ENCODE results near the gene TMEM116. TPM values are rescaled to one million over a fixed set of nuclear protein-coding genes. Genes with fewer than 3 reads are reported as not detected.
"Not testable (repeated sequence)": the region's sequence is repeated elsewhere in the genome, so short reads cannot be mapped to it uniquely, and the experiment has no call there.

Gene TMEM116
- polyA plus RNA-seq, 3 donors from 2014 or later, result 11.2 to 15.1 (median 11.8) TPM

DNA sequence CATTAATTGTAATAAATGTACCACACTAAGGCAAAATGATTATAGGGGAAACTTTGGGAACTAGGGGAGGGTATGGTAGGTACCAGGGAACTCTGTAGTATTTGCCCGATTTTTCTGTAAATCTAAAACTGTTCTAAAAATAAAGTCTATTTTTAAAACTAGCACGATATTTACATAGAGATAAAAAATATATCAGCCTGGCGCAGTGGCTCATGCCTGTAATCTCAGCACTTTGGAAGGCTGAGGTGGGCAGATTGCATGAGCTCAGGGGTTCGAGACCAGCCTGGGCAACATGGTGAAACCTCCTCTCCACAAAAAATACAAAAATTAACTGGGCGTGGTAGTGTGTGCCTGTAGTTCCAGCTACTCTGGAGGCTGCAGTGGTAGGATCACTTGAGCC is 32.4 kb downstream of the TMEM116 start:
- H3K9me3 Mint-ChIP-seq, result no peaks in the 10 kb centered on the region
- peaks cover 3 to 13% (median 13%) of the 10 kb centered on the region in 3 donors for H3K36me3 Mint-ChIP-seq
- peaks cover 3 to 8% of the 10 kb centered on the region in 2 donors for H3K4me1 Mint-ChIP-seq
- H3K4me3 Mint-ChIP-seq, result no peak overlapping the region
- H3K27me3 Mint-ChIP-seq (ENCODE audit: low read depth in 3 of 3), result peaks cover 0 to 2% (median 0%) of the 10 kb centered on the region in 3 donors
- no peak overlapping the region for H3K27ac Mint-ChIP-seq
- no peak for DNase-seq

DNA sequence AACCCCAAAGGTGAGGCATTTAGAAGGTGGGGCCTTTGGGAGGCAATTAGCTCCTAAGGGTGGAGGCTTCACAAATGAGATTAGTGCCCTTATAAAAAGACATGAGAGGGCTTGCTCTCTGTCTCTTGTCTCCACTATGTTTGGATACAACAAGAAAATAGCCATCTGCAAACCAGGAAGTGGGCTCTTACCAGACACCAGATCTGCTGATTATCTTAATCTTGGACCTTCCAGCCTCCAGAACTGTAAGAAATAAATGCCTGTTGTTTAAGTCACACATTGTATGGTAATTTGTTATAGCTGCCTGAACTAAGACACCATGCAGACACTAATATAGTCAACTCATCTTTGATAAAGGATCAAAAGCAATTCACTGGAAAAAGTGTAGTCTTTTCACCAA is 34.4 kb downstream of the TMEM116 start:
- H3K4me3 Mint-ChIP-seq, result no peak overlapping the region
- peaks cover 0 to 2% (median 0%) of the 10 kb centered on the region in 3 donors for H3K27me3 Mint-ChIP-seq (ENCODE audit: low read depth in 3 of 3)
- peaks cover 3 to 13% (median 13%) of the 10 kb centered on the region in 3 donors for H3K36me3 Mint-ChIP-seq
- peaks cover 10 to 17% of the 10 kb centered on the region in 2 donors for H3K4me1 Mint-ChIP-seq
- DNase-seq, result no peak
- no peaks in the 10 kb centered on the region for H3K9me3 Mint-ChIP-seq
- H3K27ac Mint-ChIP-seq, result no peak overlapping the region

DNA sequence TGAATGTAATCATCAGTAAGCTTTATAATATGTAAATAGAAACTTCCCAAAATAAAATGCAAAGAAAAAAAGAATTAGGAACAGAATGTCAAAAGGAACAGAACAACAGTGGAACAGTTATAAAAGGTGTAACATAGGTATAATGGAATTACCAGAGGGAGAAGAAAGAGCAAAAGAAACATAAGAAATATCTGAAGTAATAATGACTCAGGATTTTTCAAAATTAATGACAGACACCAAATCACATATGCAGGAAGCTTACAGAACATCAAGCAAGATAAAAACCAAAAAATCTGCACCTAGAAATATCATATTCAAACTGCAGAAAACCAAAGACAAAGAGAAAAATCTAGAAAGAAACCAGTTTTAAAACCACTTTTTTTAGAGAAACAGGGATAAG is 36.1 kb downstream of the TMEM116 start:
- Mint-ChIP-seq H3K4me3 (no peak overlapping the region), H3K27me3 (ENCODE audit: low read depth in 3 of 3) (peaks cover 2 to 4% (median 3%) of the 10 kb centered on the region in 3 donors), H3K27ac (no peak overlapping the region), H3K9me3 (no peaks in the 10 kb centered on the region), H3K4me1 (peaks cover 19 to 29% of the 10 kb centered on the region in 2 donors), H3K36me3 (peaks cover 2 to 13% (median 11%) of the 10 kb centered on the region in 3 donors)
- DNase-seq, result no peak

DNA sequence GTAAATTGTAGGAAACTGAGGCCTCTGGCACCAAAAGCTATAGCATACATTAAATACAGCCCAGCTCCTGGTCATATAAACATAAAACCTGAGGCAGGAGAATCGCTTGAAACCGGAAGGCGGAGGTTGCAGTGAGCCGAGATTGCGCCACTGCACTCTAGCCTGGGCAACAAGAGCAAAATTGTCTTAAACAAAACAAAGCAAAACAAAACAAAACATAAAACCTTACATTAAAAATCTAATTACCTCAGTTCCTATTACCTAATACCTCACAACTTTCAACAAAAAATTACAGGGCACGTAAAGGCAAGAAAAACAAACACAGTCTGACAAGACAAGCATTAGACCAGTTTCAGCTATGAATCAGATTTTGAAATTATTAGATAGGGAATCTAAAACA is 36.7 kb downstream of the TMEM116 start:
- Mint-ChIP-seq H3K9me3 (no peaks in the 10 kb centered on the region), H3K4me3 (no peak overlapping the region), H3K36me3 (peaks cover 0 to 13% (median 6%) of the 10 kb centered on the region in 3 donors), H3K27me3 (ENCODE audit: low read depth in 3 of 3) (peaks cover 3 to 5% (median 4%) of the 10 kb centered on the region in 3 donors), H3K4me1 (peaks cover 22 to 34% of the 10 kb centered on the region in 2 donors), H3K27ac (no peak overlapping the region)
- DNase-seq, result no peak

DNA sequence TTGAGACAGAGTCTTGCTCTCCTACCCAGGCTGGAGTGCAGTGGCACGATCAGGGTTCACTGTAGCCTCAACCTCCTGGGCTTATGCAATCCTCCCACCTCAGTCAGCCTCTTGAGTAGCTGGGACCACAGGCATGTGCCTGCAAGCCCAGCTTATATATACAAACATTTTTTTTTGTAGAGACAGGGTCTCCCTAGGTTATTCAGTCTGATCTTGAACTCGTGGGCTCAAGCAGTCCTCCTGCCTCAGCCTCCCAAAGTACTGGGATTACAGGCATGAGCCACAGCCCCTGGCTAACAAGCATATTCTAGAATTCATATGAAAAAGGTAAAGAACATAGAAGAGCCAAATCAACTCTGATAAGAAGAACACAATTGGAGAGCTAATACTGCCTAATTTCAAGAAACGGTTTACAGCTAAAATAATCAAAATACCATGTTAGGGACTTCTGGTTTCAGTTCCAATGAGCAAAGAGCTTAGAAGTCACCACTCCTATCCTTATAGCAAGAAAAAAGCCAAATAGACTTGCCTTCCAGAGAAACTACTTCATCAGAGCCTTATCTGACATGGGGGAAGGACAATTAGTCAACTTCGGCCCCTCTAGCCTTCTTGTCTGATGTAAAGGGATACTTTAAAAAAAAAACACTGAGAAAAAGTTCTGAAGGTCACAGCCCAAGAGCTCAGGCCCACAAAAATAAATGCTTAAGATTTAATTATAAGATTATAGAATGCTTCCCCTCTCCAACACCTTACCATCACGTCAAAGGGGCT is 37.6 kb downstream of the TMEM116 start:
- no peak for DNase-seq
- Mint-ChIP-seq H3K27ac (no peak overlapping the region), H3K36me3 (peaks cover 0 to 13% (median 5%) of the 10 kb centered on the region in 3 donors), H3K4me3 (no peak overlapping the region), H3K4me1 (peaks cover 22 to 40% of the 10 kb centered on the region in 2 donors), H3K9me3 (peaks cover 0 to 6% (median 2%) of the 10 kb centered on the region in 6 donors), H3K27me3 (ENCODE audit: low read depth in 3 of 3) (peaks cover 3 to 5% (median 4%) of the 10 kb centered on the region in 3 donors)

GRCh38 chr12:111971800-111972199 is 41.2 kb downstream of the TMEM116 start:
- Mint-ChIP-seq H3K27ac (peak overlapping the region in 5 of 6 donors; percentile 43 to 83 (median 79)), H3K4me1 (peaks cover 20 to 33% of the 10 kb centered on the region in 2 donors), H3K36me3 (no peaks in the 10 kb centered on the region), H3K4me3 (peak overlapping the region; percentile 5 to 74 (median 51)), H3K9me3 (peaks cover 0 to 10% (median 2%) of the 10 kb centered on the region in 6 donors), H3K27me3 (ENCODE audit: low read depth in 3 of 3) (peaks cover 3 to 5% (median 4%) of the 10 kb centered on the region in 3 donors)
- peak; percentile 58 to 68 (median 68) for DNase-seq

GRCh38 chr12:111964935-111965334 is 48.0 kb downstream of the TMEM116 start:
- peaks cover 11 to 37% (median 21%) of the 10 kb centered on the region in 3 donors for H3K36me3 Mint-ChIP-seq
- no peak for DNase-seq
- H3K9me3 Mint-ChIP-seq, result peaks cover 0 to 6% (median 2%) of the 10 kb centered on the region in 6 donors
- no peak overlapping the region for H3K4me3 Mint-ChIP-seq
- peak overlapping the region in 1 of 6 donors; percentile 36 for H3K27ac Mint-ChIP-seq
- H3K27me3 Mint-ChIP-seq (ENCODE audit: low read depth in 3 of 3), result peaks cover 0 to 2% (median 0%) of the 10 kb centered on the region in 3 donors
- peaks cover 4 to 8% of the 10 kb centered on the region in 2 donors for H3K4me1 Mint-ChIP-seq

GRCh38 chr12:111959518-111959917 is 53.4 kb downstream of the TMEM116 start:
- H3K27ac Mint-ChIP-seq; H3K4me1 Mint-ChIP-seq; DNase-seq; H3K27me3 Mint-ChIP-seq (ENCODE audit: low read depth in 3 of 3); H3K4me3 Mint-ChIP-seq; H3K9me3 Mint-ChIP-seq: not testable (repeated sequence)
- H3K36me3 Mint-ChIP-seq, result peaks cover 15 to 48% (median 27%) of the 10 kb centered on the region in 3 donors

DNA sequence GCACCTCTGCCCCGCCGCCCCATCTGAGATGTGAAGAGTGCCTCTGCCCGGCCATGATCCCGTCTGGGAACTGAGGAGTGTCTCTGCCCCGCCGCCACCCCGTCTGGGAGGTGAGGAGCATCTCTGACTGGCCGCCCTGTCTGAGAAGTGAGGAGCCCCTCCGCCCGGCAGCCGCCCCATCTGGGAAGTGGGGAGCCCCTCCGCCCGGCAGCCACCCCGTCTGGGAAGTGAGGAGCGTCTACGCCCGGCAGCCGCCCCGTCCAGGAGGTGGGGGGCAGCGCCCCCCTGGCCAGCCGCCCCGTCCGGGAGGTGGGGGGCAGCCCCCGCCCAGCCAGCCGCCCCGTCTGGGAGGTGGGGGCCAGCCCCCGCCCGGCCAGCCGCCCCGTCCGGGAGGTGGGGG is 55.7 kb downstream of the TMEM116 start:
- peaks cover 9 to 39% (median 18%) of the 10 kb centered on the region in 3 donors for H3K36me3 Mint-ChIP-seq
- not testable (repeated sequence) for H3K4me3 Mint-ChIP-seq; DNase-seq; H3K27ac Mint-ChIP-seq; H3K4me1 Mint-ChIP-seq; H3K9me3 Mint-ChIP-seq; H3K27me3 Mint-ChIP-seq (ENCODE audit: low read depth in 3 of 3)

DNA sequence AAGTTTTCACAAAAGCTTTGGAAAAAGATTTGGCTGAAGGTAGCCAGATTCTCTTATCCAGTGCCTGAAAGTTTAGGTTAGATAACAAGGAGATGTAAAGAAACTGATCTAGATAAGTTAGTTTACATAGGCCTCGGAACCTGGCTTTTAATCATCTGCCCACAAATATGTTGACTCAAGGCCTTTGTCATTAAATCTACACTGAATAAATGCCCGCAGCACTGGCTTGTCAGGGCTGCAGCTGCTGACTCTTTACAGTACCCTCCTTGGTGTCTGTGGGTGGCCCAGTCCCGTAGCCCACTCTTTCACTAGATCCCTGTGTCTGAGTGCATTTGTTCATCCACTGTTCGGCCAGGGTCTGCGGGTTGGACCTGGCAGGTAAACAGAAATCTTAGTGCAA is 58.0 kb downstream of the TMEM116 start:
- H3K36me3 Mint-ChIP-seq, result peaks cover 8 to 20% (median 10%) of the 10 kb centered on the region in 3 donors
- peaks cover 0 to 7% (median 2%) of the 10 kb centered on the region in 6 donors for H3K9me3 Mint-ChIP-seq

DNA sequence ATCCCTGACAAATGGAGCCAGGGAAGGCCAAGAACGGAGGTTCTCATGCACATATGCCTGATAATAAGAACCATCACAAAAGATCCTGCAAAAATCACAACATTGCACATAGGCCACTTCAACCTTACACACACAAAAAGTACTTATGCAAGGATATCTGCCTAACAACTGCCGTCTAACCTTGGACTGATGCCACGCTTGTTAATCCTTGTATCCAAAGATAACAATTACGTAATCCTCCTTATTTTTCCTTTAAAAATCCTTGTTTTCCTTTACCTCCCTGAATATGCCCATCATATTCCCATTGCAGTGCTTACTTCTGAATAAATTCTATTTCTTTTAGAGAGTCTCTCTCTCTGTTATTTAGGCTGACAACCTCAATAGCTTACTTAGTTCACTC is 59.5 kb downstream of the TMEM116 start:
- H3K27me3 Mint-ChIP-seq (ENCODE audit: low read depth in 3 of 3), result peaks cover 0 to 4% (median 2%) of the 10 kb centered on the region in 3 donors
- peaks cover 13 to 18% of the 10 kb centered on the region in 2 donors for H3K4me1 Mint-ChIP-seq
- H3K27ac Mint-ChIP-seq, result no peak overlapping the region
- no peak overlapping the region for H3K4me3 Mint-ChIP-seq
- H3K36me3 Mint-ChIP-seq, result peaks cover 0 to 6% (median 1%) of the 10 kb centered on the region in 3 donors
- H3K9me3 Mint-ChIP-seq, result peaks cover 0 to 2% (median 0%) of the 10 kb centered on the region in 6 donors
- DNase-seq, result no peak

More for the DNA sequence above, 58.0 kb downstream of the TMEM116 start:
- peaks cover 0 to 4% (median 2%) of the 10 kb centered on the region in 3 donors for H3K27me3 Mint-ChIP-seq (ENCODE audit: low read depth in 3 of 3)
- H3K4me1 Mint-ChIP-seq, result peaks cover 13 to 17% of the 10 kb centered on the region in 2 donors
- H3K4me3 Mint-ChIP-seq, result no peak overlapping the region
- H3K27ac Mint-ChIP-seq, result no peak overlapping the region
- no peak for DNase-seq

- H3K27me3 Mint-ChIP-seq (ENCODE audit: low read depth in 3 of 3); DNase-seq; H3K4me3 Mint-ChIP-seq; H3K36me3 Mint-ChIP-seq; H3K9me3 Mint-ChIP-seq; H3K27ac Mint-ChIP-seq: not testable (repeated sequence)
- peaks cover 13 to 18% of the 10 kb centered on the region in 2 donors for H3K4me1 Mint-ChIP-seq
Measured at GRCh38 chr12:111952084-111952787, 60.7 kb downstream of the TMEM116 start.

DNA sequence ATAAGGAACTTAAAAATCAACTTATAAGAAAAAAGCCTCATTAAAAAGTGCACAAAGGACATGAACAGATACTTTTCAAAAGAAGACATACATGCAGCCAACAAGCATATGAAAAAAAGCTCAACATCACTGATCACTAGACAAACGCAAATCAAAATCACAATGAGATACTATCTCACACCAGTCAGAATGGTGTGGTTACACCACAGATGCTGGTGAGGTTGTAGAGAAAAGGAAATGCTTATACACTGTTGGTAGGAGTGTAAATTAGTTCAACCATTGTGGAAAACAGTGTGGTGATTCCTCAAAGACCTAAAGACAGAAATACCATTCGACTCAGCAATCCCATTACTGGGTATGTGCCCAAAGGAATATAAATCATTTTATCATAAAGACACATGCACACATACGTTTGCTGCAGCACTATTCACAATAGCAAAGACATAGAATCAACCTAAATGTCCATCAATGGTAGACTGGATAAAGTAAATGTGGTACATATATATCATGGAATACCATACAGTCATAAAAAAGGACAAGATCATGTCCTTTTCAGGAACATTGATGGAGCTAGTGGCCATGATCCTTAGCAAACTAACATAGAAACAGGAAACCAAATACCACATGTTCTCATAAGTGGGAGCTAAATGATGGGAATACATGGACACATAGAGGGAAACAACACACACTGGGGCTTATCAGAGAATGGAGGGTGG is 61.8 kb downstream of the TMEM116 start:
- H3K36me3 Mint-ChIP-seq; H3K27me3 Mint-ChIP-seq (ENCODE audit: low read depth in 3 of 3); H3K27ac Mint-ChIP-seq; H3K9me3 Mint-ChIP-seq: not testable (repeated sequence)
- DNase-seq, result peak; percentile 15 to 24 (median 17)
- Mint-ChIP-seq H3K4me1 (peaks cover 13 to 18% of the 10 kb centered on the region in 2 donors), H3K4me3 (peak overlapping the region in 3 of 5 donors; percentile 7 to 48 (median 19))
